ENCODE measurements around the gene PAIP2.

Gene PAIP2

DNA sequence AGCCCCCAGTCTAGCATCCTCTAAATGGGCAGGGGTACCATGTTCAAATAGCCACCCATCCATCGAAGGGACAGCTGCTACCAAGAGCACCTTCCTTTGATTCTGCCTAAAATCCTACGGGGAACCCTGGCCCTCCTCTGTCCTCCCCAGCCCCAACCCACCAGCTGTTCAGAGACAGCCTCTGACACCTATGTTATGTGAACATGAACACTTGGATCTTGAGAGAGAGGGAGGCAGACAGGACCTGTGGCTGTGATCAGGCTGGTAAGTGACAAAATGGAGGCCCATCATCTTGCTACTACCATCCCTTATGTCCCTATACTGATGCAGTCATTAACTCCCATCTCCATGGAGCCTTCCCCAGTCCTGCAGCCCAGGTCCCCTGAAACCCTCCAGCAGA, 33.3 kb downstream of the PAIP2 start:
- Histone ChIP-seq H3K9me2 (ENCODE audit: low read depth, low read length) (no peaks in the 10 kb centered on the region), H4K20me1 (ENCODE audit: insufficient read depth, low read length) (no peaks in the 10 kb centered on the region), H3K9me3 (ENCODE audit: low read length) (no peaks in the 10 kb centered on the region), H3K4me1 (ENCODE audit: insufficient read depth, low read length, severe bottlenecking) (no peaks in the 10 kb centered on the region), H3K27ac (ENCODE audit: low read depth, low read length, poor library complexity, severe bottlenecking) (no peak overlapping the region), H3K4me3 (ENCODE audit: low read depth, low read length, poor library complexity, severe bottlenecking) (no peak overlapping the region), H3K4me2 (ENCODE audit: low read length) (no peak overlapping the region), H2AFZ (ENCODE audit: low read length) (no peak overlapping the region), H3K9ac (ENCODE audit: low read length) (no peak overlapping the region), H3K79me2 (ENCODE audit: insufficient read depth, low read length) (no peaks in the 10 kb centered on the region), H3F3A (ENCODE audit: insufficient read depth, low read length) (no peaks in the 10 kb centered on the region), H3K36me3 (ENCODE audit: insufficient read depth, low read length) (peaks cover 11% of the 10 kb centered on the region; the same call in 1 of the 2 replicates), H3K27me3 (ENCODE audit: insufficient read depth, low read length) (no peaks in the 10 kb centered on the region)
- TF ChIP-seq EZH2 (IDR thresholded peaks at IDR 0.05; ENCODE audit: borderline replicate concordance, low read length), result no peak
- TF ChIP-seq, protein P1, sequence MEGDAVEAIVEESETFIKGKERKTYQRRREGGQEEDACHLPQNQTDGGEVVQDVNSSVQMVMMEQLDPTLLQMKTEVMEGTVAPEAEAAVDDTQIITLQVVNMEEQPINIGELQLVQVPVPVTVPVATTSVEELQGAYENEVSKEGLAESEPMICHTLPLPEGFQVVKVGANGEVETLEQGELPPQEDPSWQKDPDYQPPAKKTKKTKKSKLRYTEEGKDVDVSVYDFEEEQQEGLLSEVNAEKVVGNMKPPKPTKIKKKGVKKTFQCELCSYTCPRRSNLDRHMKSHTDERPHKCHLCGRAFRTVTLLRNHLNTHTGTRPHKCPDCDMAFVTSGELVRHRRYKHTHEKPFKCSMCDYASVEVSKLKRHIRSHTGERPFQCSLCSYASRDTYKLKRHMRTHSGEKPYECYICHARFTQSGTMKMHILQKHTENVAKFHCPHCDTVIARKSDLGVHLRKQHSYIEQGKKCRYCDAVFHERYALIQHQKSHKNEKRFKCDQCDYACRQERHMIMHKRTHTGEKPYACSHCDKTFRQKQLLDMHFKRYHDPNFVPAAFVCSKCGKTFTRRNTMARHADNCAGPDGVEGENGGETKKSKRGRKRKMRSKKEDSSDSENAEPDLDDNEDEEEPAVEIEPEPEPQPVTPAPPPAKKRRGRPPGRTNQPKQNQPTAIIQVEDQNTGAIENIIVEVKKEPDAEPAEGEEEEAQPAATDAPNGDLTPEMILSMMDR (IDR thresholded peaks at IDR 0.05; ENCODE audit: low read length), result no peak

DNA sequence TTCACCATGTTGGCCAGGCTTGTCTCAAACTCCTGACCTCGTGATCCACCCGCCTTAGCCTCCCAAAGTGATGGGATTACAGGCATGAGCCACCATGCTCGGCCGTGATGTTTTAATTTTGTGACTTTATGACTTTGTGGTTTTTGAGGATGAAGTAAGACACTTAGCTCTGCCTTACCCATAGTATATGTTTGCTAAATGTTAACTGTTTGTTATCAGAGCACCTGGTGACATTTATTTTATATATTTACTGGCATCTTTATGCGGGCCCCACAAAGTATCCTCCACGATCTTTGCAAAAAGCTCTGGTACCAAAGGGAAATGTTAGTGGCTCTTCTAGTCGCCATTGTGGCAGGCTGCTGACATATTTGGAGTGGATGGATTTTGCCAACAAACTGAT, 34.7 kb downstream of the PAIP2 start:
- Histone ChIP-seq H3K9ac (ENCODE audit: low read length) (no peak overlapping the region), H3K4me2 (ENCODE audit: low read length) (no peak overlapping the region), H3K79me2 (ENCODE audit: insufficient read depth, low read length) (no peaks in the 10 kb centered on the region), H3K36me3 (ENCODE audit: insufficient read depth, low read length) (peaks cover 5% of the 10 kb centered on the region; the same call in 1 of the 2 replicates), H3K9me3 (ENCODE audit: low read length) (no peaks in the 10 kb centered on the region), H3F3A (ENCODE audit: insufficient read depth, low read length) (no peaks in the 10 kb centered on the region), H3K9me2 (ENCODE audit: low read depth, low read length) (no peaks in the 10 kb centered on the region), H2AFZ (ENCODE audit: low read length) (no peak overlapping the region), H3K27ac (ENCODE audit: low read depth, low read length, poor library complexity, severe bottlenecking) (no peak overlapping the region), H4K20me1 (ENCODE audit: insufficient read depth, low read length) (no peaks in the 10 kb centered on the region), H3K27me3 (ENCODE audit: insufficient read depth, low read length) (no peaks in the 10 kb centered on the region), H3K4me1 (ENCODE audit: insufficient read depth, low read length, severe bottlenecking) (no peaks in the 10 kb centered on the region), H3K4me3 (ENCODE audit: low read depth, low read length, poor library complexity, severe bottlenecking) (no peak overlapping the region)
- TF ChIP-seq EZH2 (IDR thresholded peaks at IDR 0.05; ENCODE audit: borderline replicate concordance, low read length), result no peak
- TF ChIP-seq, protein P1 (IDR thresholded peaks at IDR 0.05; ENCODE audit: low read length), result no peak

DNA sequence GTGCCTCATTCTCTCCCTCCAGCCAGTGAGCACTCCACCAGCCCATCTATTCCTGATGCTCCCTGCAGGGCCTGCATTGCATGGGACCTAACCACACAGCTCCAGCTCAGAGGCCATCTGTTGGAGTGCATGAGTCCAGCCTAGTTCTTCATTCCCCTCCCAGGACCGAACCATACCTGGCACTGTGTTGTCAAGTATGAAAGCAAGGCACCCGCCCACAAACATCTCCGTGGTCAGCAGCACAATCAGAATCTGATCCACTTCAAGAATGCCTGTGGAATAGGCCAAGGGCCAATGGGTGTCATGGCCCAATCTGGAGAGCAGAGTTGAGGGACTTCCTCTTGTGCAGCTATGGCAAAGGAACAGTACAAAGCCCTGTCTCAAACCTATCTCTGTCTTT, 35.6 kb downstream of the PAIP2 start:
- Histone ChIP-seq H3K9me3 (ENCODE audit: low read length) (no peaks in the 10 kb centered on the region), H3K27me3 (ENCODE audit: insufficient read depth, low read length) (no peaks in the 10 kb centered on the region), H3K4me1 (ENCODE audit: insufficient read depth, low read length, severe bottlenecking) (peaks cover 3% of the 10 kb centered on the region), H3K4me3 (ENCODE audit: low read depth, low read length, poor library complexity, severe bottlenecking) (no peak overlapping the region), H3K9me2 (ENCODE audit: low read depth, low read length) (no peaks in the 10 kb centered on the region), H3F3A (ENCODE audit: insufficient read depth, low read length) (no peaks in the 10 kb centered on the region), H4K20me1 (ENCODE audit: insufficient read depth, low read length) (no peaks in the 10 kb centered on the region), H3K4me2 (ENCODE audit: low read length) (no peak overlapping the region), H3K79me2 (ENCODE audit: insufficient read depth, low read length) (no peaks in the 10 kb centered on the region), H3K27ac (ENCODE audit: low read depth, low read length, poor library complexity, severe bottlenecking) (no peak overlapping the region), H3K36me3 (ENCODE audit: insufficient read depth, low read length) (no peaks in the 10 kb centered on the region), H2AFZ (ENCODE audit: low read length) (no peak overlapping the region), H3K9ac (ENCODE audit: low read length) (no peak overlapping the region)
- TF ChIP-seq, protein P1 (IDR thresholded peaks at IDR 0.05; ENCODE audit: low read length), result no peak
- TF ChIP-seq EZH2 (IDR thresholded peaks at IDR 0.05; ENCODE audit: borderline replicate concordance, low read length), result no peak
